Measurements from ENCODE around the gene PLPPR2.
A peak's percentile ranks its signal among the peaks of the same experiment; 100 is the strongest.

PLPPR2 gene

GRCh38 chr19:11356676-11357550, 1.7 kb downstream of the PLPPR2 start:
- no peak overlapping the region for H3K4me3 ChIP-seq (ENCODE audit: low read length)
- no peak for DNase-seq (ENCODE audit: low read depth)
- TF ChIP-seq CTCF (IDR thresholded peaks at IDR 0.05; ENCODE audit: insufficient read depth, low read depth, low read length, missing control alignments) = no peak

- DNase-seq (ENCODE audit: low read depth) = peak; percentile 53
- TF ChIP-seq CTCF (IDR thresholded peaks at IDR 0.05; ENCODE audit: insufficient read depth, low read depth, low read length, missing control alignments) = no peak
- H3K4me3 ChIP-seq (ENCODE audit: low read length) = no peak overlapping the region
Measured at GRCh38 chr19:11359421-11359820, 4.2 kb downstream of the PLPPR2 start.

- DNase-seq (ENCODE audit: low read depth) = peak; percentile 38
- no peak for TF ChIP-seq CTCF (IDR thresholded peaks at IDR 0.05; ENCODE audit: insufficient read depth, low read depth, low read length, missing control alignments)
- H3K4me3 ChIP-seq (ENCODE audit: low read length) = no peak overlapping the region
Measured at GRCh38 chr19:11361037-11361770, 6.0 kb downstream of the PLPPR2 start.

GRCh38 chr19:11361771-11362731, 6.8 kb downstream of the PLPPR2 start:
- no peak overlapping the region for H3K4me3 ChIP-seq (ENCODE audit: low read length)
- TF ChIP-seq CTCF (IDR thresholded peaks at IDR 0.05; ENCODE audit: insufficient read depth, low read depth, low read length, missing control alignments) = no peak
- DNase-seq (ENCODE audit: low read depth) = no peak

GRCh38 chr19:11363881-11364280, 8.6 kb downstream of the PLPPR2 start:
- TF ChIP-seq CTCF (IDR thresholded peaks at IDR 0.05; ENCODE audit: insufficient read depth, low read depth, low read length, missing control alignments) = no peak
- DNase-seq (ENCODE audit: low read depth) = no peak
- H3K4me3 ChIP-seq (ENCODE audit: low read length) = no peak overlapping the region

GRCh38 chr19:11364296-11364904, 9.2 kb downstream of the PLPPR2 start:
- TF ChIP-seq CTCF (IDR thresholded peaks at IDR 0.05; ENCODE audit: insufficient read depth, low read depth, low read length, missing control alignments) = no peak
- no peak overlapping the region for H3K4me3 ChIP-seq (ENCODE audit: low read length)
- DNase-seq (ENCODE audit: low read depth) = no peak

Measured in epithelial cell of esophagus (primary cell).